A673 (cell line): ENCODE data around the gene FZD1.

Experiments used
- CTCF ChIP-seq: fragments of 300-800, 200-600 bp; sonication (generic); conservative IDR thresholded peaks from 2 replicates; pipeline ENCODE4 v1.5.1; 2017; ENCODE audit warnings: low read depth, mild to moderate bottlenecking, antibody characterized with exemption, low read length, moderate library complexity, mixed read lengths
- EZH2 ChIP-seq: fragments of 200-600 bp; sonication (generic); IDR thresholded peaks from 2 replicates; pipeline ENCODE4 v1.6.1; 2017; ENCODE audit warnings: borderline replicate concordance, low read depth, mild to moderate bottlenecking, mixed read lengths, antibody characterized with exemption, low read length; ENCODE audit not compliant: poor library complexity, severe bottlenecking

- no peak for TF ChIP-seq EZH2
- no peak for TF ChIP-seq CTCF
These were observed 56.3 kb downstream of the FZD1 start for GRCh38 chr7:91320366-91321078.
